Lung (tissue), 12 donors: ENCODE measurements around the gene PRPF18. TPM values are rescaled to one million over a fixed set of nuclear protein-coding genes. Genes with fewer than 3 reads are reported as not detected.

Experiments used
- ATAC-seq: fragments of 200-7000 bp; cut with Tn5 transposase; one replicate; pipeline ENCODE4 v1.9.1; 2020; ENCODE audit warnings: moderate number of reproducible peaks; ENCODE audit not compliant: insufficient read depth, low FRiP score
- DNase-seq, 3 donors: peaks; one replicate each; pipeline ENCODE4 v3.0.0-alpha.2; 2013 to 2017
- H3K27ac ChIP-seq, 2 donors: one replicate each; pipeline ENCODE4 v1.5.1; 2013; ENCODE audit warnings: mild to moderate bottlenecking in 2 of 2, moderate library complexity in 2 of 2, control low read depth in 1 of 2, inconsistent platforms in 1 of 2, low read depth in 1 of 2, low read length in 1 of 2
- H3K27me3 ChIP-seq, 3 donors: one replicate each; pipeline ENCODE4 v1.5.1; 2013; ENCODE audit warnings: low read length in 2 of 3; ENCODE audit not compliant: control insufficient read depth in 3 of 3, insufficient read depth in 3 of 3
- H3K36me3 ChIP-seq, 4 donors: one replicate each; pipeline ENCODE4 v1.5.1; 2013; ENCODE audit warnings: low read length in 4 of 4, mild to moderate bottlenecking in 1 of 4, moderate library complexity in 1 of 4; ENCODE audit not compliant: control insufficient read depth in 4 of 4, insufficient read depth in 4 of 4
- H3K4me1 ChIP-seq, 5 donors: one replicate each; pipeline ENCODE4 v1.5.1; 2013; ENCODE audit warnings: low read length in 5 of 5, mild to moderate bottlenecking in 2 of 5, moderate library complexity in 1 of 5; ENCODE audit not compliant: control insufficient read depth in 5 of 5, insufficient read depth in 5 of 5
- H3K4me3 ChIP-seq: one replicate; pipeline ENCODE4 v1.5.1; 2013; ENCODE audit warnings: mild to moderate bottlenecking, control low read depth, moderate library complexity
- H3K9ac ChIP-seq, 2 donors: one replicate each; pipeline ENCODE4 v1.5.1; 2013; ENCODE audit warnings: low read length in 2 of 2, control low read depth in 1 of 2; ENCODE audit not compliant: insufficient read depth in 1 of 2
- H3K9me3 ChIP-seq, 4 donors: one replicate each; pipeline ENCODE4 v1.5.1; 2013; ENCODE audit warnings: low read length in 3 of 4, mild to moderate bottlenecking in 1 of 4, moderate library complexity in 1 of 4; ENCODE audit not compliant: control insufficient read depth in 4 of 4, insufficient read depth in 3 of 4
- CTCF ChIP-seq: IDR thresholded peaks from 2 replicates; pipeline ENCODE4 v1.5.1; 2012; ENCODE audit warnings: mild to moderate bottlenecking; ENCODE audit errors: control extremely low read depth, extremely low read depth
- WGBS, 2 donors: extraction: QIAGEN DNeasy Blood & Tissue Kit; methylation state at CpG; one replicate each; pipeline ENCODE4 v1.1.7; 2013; 5-methylcytosine and 5-hydroxymethylcytosine counted together
- polyA plus RNA-seq, 2 donors: library from polyadenylated mRNA; stranded (reverse); fragments of 200-250 nt; gene quantifications; one replicate each; pipeline ENCODE4 v1.2.1, GENCODE V29; 2013
- total RNA-seq, 2 donors: library from RNA; depleted of rRNA in 1 of 2; stranded (reverse); fragments of >200 nt in 1 of 2; gene quantifications; one replicate each; pipeline ENCODE4 v1.2.1, GENCODE V29; 2014 to 2021
- donor health status: control.
- donor health status: control.
- donor health status: Bipolar disorder and iron deficiency.
- donor health status: healthy.
- donor health status: DM: yes; HTN: yes; CAD: no.

PRPF18 gene
- total and polyA plus RNA-seq, 4 donors: 10.6 to 39.9 (median 19.3) TPM

- 66 to 90% methylated on average over 2 of the region's 2 CpGs for WGBS, 2 donors
- Histone ChIP-seq H3K9ac (no peak overlapping the region), H3K4me3 (no peak overlapping the region), H3K4me1 (peaks cover 0 to under 1% (median 0%) of the 10 kb centered on the region in 5 donors), H3K36me3 (no peaks in the 10 kb centered on the region), H3K27ac (no peak overlapping the region), H3K9me3 (peaks cover 3 to 10% (median 4%) of the 10 kb centered on the region in 4 donors), H3K27me3 (no peaks in the 10 kb centered on the region)
- DNase-seq (no peak), ATAC-seq (no peak)
- TF ChIP-seq CTCF: no peak
Measured at GRCh38 chr10:13550802-13551201, 36.0 kb upstream of the PRPF18 start.

GRCh38 chr10:13555884-13556510, 30.8 kb upstream of the PRPF18 start:
- ATAC-seq (no peak), DNase-seq (peak in 1 of 3 donors; percentile 2)
- no peak for TF ChIP-seq CTCF

GRCh38 chr10:13559124-13559700, 27.6 kb upstream of the PRPF18 start:
- WGBS, 2 donors: 79 to 80% methylated on average over 2 of the region's 2 CpGs
- no peak for DNase-seq
- Histone ChIP-seq H3K27me3 (peaks cover 0 to 3% (median 0%) of the 10 kb centered on the region in 3 donors), H3K4me1 (peaks cover 0 to 2% (median 0%) of the 10 kb centered on the region in 5 donors), H3K27ac (no peak overlapping the region), H3K9me3 (peaks cover 0 to 5% (median 1%) of the 10 kb centered on the region in 4 donors), H3K4me3 (no peak overlapping the region), H3K36me3 (no peaks in the 10 kb centered on the region), H3K9ac (no peak overlapping the region)
- TF ChIP-seq CTCF: no peak
- no peak for ATAC-seq

More at GRCh38 chr10:13555884-13556510, 30.8 kb upstream of the PRPF18 start:
- Histone ChIP-seq H3K27ac (no peak overlapping the region), H3K9ac (no peak overlapping the region), H3K4me3 (no peak overlapping the region), H3K4me1 (peaks cover 0 to 2% (median 0%) of the 10 kb centered on the region in 5 donors), H3K9me3 (peaks cover 0 to 2% (median 0%) of the 10 kb centered on the region in 4 donors), H3K36me3 (no peaks in the 10 kb centered on the region), H3K27me3 (peaks cover 0 to 3% (median 0%) of the 10 kb centered on the region in 3 donors)
- WGBS, 2 donors: 55 to 78% methylated on average over 2 of the region's 2 CpGs
